Kidney (tissue), 14 donors: ENCODE measurements around the gene KRTAP6-2. TPM values are rescaled to one million over a fixed set of nuclear protein-coding genes. Genes with fewer than 3 reads are reported as not detected.

ENCODE experiments used
- DNase-seq, 5 donors: peaks; one replicate each; pipeline ENCODE4 v3.0.0-alpha.2; 2013 to 2020
- FAIRE-seq: peaks from 2 replicates; lab custom pipeline; 2012; peaks lifted over from hg19 to GRCh38; lab: Jason Lieb, UNC
- H3K27ac ChIP-seq, 2 donors: one replicate each; pipeline ENCODE4 v1.7.0; 2013; ENCODE audit warnings: low read depth in 2 of 2, low read length in 2 of 2, inconsistent platforms in 1 of 2
- H3K27me3 ChIP-seq: one replicate; pipeline ENCODE4 v1.7.1; 2013; ENCODE audit warnings: low read length, inconsistent platforms; ENCODE audit not compliant: control insufficient read depth, insufficient read depth
- H3K36me3 ChIP-seq, 3 donors: one replicate each; pipeline versions ENCODE4 v1.7.0 to v1.7.1; 2013; ENCODE audit warnings: low read length in 3 of 3, control low read depth in 1 of 3, inconsistent platforms in 1 of 3; ENCODE audit not compliant: insufficient read depth in 3 of 3, control insufficient read depth in 2 of 3
- H3K4me1 ChIP-seq, 3 donors: one replicate each; pipeline versions ENCODE4 v1.7.0 to v1.7.1; 2013; ENCODE audit warnings: low read length in 3 of 3, inconsistent platforms in 1 of 3, low read depth in 1 of 3; ENCODE audit not compliant: control insufficient read depth in 2 of 3, insufficient read depth in 2 of 3
- H3K4me3 ChIP-seq, 3 donors: one replicate each; pipeline versions ENCODE4 v1.7.0 to v1.8.1; 2013; ENCODE audit warnings: low read length in 3 of 3, control low read depth in 1 of 3, inconsistent platforms in 1 of 3
- H3K9ac ChIP-seq, 3 donors: one replicate each; pipeline versions ENCODE4 v1.7.0 to v1.7.1; 2013; ENCODE audit warnings: low read length in 3 of 3, control low read depth in 1 of 3, inconsistent platforms in 1 of 3
- H3K9me3 ChIP-seq, 3 donors: one replicate each; pipeline versions ENCODE4 v1.7.0 to v1.7.1; 2013; ENCODE audit warnings: low read length in 3 of 3, control low read depth in 1 of 3, inconsistent platforms in 1 of 3; ENCODE audit not compliant: control insufficient read depth in 2 of 3, insufficient read depth in 1 of 3
- CTCF ChIP-seq: IDR thresholded peaks from 3 replicates; pipeline ENCODE4 v1.5.1; 2012; ENCODE audit warnings: mild to moderate bottlenecking, moderate library complexity, borderline replicate concordance; ENCODE audit not compliant: insufficient read depth; ENCODE audit errors: extremely low read depth
- intact Hi-C: fragments of 100-400 bp; cut with DNase I; formaldehyde crosslinking; loops from one replicate; pipeline ENCODE4 v1.11.1; 2022
- polyA plus RNA-seq: library from polyadenylated mRNA; stranded (reverse); fragments of 350-450 nt; fragmentation: Illumina TruSeq; extraction: RNeasy Lipid Tissue Mini Kit (QIAGEN cat#74804); gene quantifications from one replicate; pipeline ENCODE4 v1.2.3, GENCODE V29; 2014; ENCODE audit warnings: low read depth, low replicate concordance; ENCODE audit not compliant: insufficient read depth
- total RNA-seq: library from RNA; stranded (reverse); fragmentation: NEBNext Ultra II Directional; extraction: Animal tissue kit (Norgen Biotek cat#: 25700); gene quantifications from one replicate; pipeline ENCODE4 v1.2.1, GENCODE V29; 2021
- donor health status: control.
- donor health status: control.
- donor health status: control.
- donor health status: control.
- donor health status: control.
- donor health status: DM: yes; HTN: yes; CAD: no.
- donor health status: Normal renal cell carcinoma (clear cell type).

KRTAP6-2 gene
- total and polyA plus RNA-seq, 2 donors from 2014 or later: not detected

DNA sequence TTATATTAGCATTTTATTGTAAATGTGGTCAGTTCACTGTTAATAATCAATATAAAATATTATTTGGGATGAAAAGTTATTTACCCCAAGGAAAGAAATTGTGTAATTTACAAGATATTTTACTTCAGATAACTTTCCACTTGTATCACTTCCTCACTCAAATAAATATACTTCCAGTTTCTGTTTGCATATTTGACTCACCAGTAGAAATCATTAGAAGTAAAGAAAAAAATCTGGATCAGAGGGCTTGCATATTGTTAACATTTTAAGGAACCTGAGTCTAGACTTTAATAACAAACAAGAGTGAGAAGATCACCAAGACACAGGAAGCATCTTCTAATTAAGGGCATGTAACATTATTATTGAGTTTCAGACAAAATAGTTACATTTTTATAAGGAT lies 21.4 kb upstream of the KRTAP6-2 start:
- DNase-seq: no peak
- no peak for TF ChIP-seq CTCF
- FAIRE-seq: no peak
- Histone ChIP-seq H3K4me3 (no peak overlapping the region), H3K27me3 (no peaks in the 10 kb centered on the region), H3K9me3 (no peaks in the 10 kb centered on the region), H3K27ac (no peak overlapping the region), H3K9ac (no peak overlapping the region), H3K4me1 (no peaks in the 10 kb centered on the region), H3K36me3 (no peaks in the 10 kb centered on the region)
- intact Hi-C loops: no loop called here

DNA sequence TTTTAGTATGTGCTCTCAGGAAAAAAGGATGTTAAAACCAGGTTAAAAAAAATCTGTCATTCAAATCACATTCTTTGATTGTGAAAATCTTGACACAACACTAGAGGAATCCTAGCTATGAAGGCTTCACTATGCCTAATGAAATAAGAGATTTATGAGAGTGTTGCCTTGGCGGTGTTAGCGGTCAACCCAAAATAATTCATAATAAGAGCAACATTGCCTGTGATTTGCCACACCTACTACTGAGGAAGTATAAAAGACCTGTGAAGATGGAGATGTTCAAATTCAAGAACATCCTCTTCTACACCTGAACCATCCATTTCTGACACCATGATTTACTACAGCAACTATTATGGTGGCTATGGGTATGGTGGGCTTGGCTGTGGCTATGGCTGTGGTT lies 17.4 kb upstream of the KRTAP6-2 start, which contains the start of gene KRTAP20-1:
KRTAP20-1 (plus strand) TSS at position 301 of the 400 bp plus-strand sequence; CDS start at position 331, 30 bp downstream.
- no peak within 1 kb of the TSS for H3K27ac ChIP-seq
- no peak for DNase-seq
- H3K9ac ChIP-seq: no peak within 1 kb of the TSS
- no peaks in the 10 kb centered on the region for H3K4me1 ChIP-seq
- no peaks in the 10 kb centered on the region for H3K27me3 ChIP-seq
- H3K36me3 ChIP-seq: no peaks in the 10 kb centered on the region
- no peak within 1 kb of the TSS for H3K4me3 ChIP-seq
- no peaks in the 10 kb centered on the region for H3K9me3 ChIP-seq
- TF ChIP-seq CTCF: no peak
- intact Hi-C loops: no loop called here
- no peak for FAIRE-seq

DNA sequence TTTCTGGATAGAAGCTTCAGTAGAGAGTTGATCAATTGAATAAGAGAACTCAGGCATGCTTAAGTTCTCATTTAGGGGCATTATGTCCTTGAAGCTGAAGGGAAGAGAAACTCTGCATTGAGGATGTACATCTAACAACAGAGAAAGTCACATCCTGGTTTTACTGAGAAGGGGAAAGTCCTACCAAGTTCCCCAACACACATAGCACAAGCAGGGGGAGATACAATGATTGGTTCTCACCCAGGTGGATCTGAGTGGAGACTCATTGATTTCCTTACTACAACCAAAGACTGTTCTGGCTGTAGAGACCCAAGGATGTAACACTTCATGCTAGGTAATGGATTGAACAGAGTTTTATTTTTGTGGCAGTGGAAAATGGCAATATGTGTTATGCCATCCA lies 16.5 kb upstream of the KRTAP6-2 start:
- no peak overlapping the region for H3K9ac ChIP-seq
- H3K4me3 ChIP-seq: no peak overlapping the region
- intact Hi-C loops: no loop called here
- TF ChIP-seq CTCF: no peak
- no peaks in the 10 kb centered on the region for H3K36me3 ChIP-seq
- DNase-seq: no peak
- no peak for FAIRE-seq
- H3K4me1 ChIP-seq: no peaks in the 10 kb centered on the region
- no peaks in the 10 kb centered on the region for H3K9me3 ChIP-seq
- H3K27me3 ChIP-seq: no peaks in the 10 kb centered on the region
- H3K27ac ChIP-seq: no peak overlapping the region

GRCh38 chr21:30613836-30614235 lies 15.1 kb upstream of the KRTAP6-2 start, which contains the start of gene KRTAP6-1:
Gene KRTAP6-1 (minus strand): TSS chr21:30613930. CDS start chr21:30613904, 26 bp downstream.
- DNase-seq (no peak), FAIRE-seq (no peak)
- no peak for TF ChIP-seq CTCF
- intact Hi-C loops: no loop called here
- no peak within 1 kb of the TSS for H3K4me3 ChIP-seq
- H3K27ac ChIP-seq: no peak within 1 kb of the TSS
- H3K4me1 ChIP-seq: no peaks in the 10 kb centered on the region
- no peaks in the 10 kb centered on the region for H3K9me3 ChIP-seq
- no peaks in the 10 kb centered on the region for H3K27me3 ChIP-seq
- H3K36me3 ChIP-seq: no peaks in the 10 kb centered on the region
- no peak within 1 kb of the TSS for H3K9ac ChIP-seq
